HCT116 (cell line): ENCODE results near the gene RELA.

Experiments used
- CTCF ChIP-seq, 3 experiments: fragments of 200-600 bp in 1 of 3; sonication (generic) in 1 of 3; IDR thresholded peaks in 2 of 3; conservative IDR thresholded peaks in 1 of 3; 2 replicates each; pipeline ENCODE4 v1.5.1; 2012 to 2017; ENCODE audit warnings: low read depth in 2 of 3, low read length in 2 of 3, antibody characterized with exemption in 1 of 3, borderline replicate concordance in 1 of 3, control low read depth in 1 of 3, mild to moderate bottlenecking in 1 of 3, mixed read lengths in 1 of 3, mixed run types in 1 of 3, moderate library complexity in 1 of 3; ENCODE audit not compliant: insufficient read depth in 1 of 3
- EZH2 ChIP-seq: fragments of 200-600 bp; sonication (generic); IDR thresholded peaks from 2 replicates; pipeline ENCODE4 v1.6.1; 2017; ENCODE audit warnings: antibody characterized with exemption, mixed run types
- JUND ChIP-seq: IDR thresholded peaks from 2 replicates; pipeline ENCODE4 v1.6.1; 2012
- POLR2A ChIP-seq: IDR thresholded peaks from 2 replicates; pipeline ENCODE4 v1.7.0; 2011; ENCODE audit warnings: borderline replicate concordance; ENCODE audit not compliant: insufficient read depth, insufficient read length; ENCODE audit errors: extremely low read depth
- POLR2AphosphoS5 ChIP-seq: IDR thresholded peaks from 2 replicates; pipeline ENCODE4 v1.6.1; 2011; ENCODE audit warnings: mild to moderate bottlenecking, low read depth, low read length, moderate library complexity
- YY1 ChIP-seq: IDR thresholded peaks from 2 replicates; pipeline ENCODE4 v1.6.1; 2011; ENCODE audit warnings: low read length, low read depth, moderate library complexity, mild to moderate bottlenecking; ENCODE audit not compliant: insufficient replicate concordance; ENCODE audit errors: extremely low read depth
- ZNF274 ChIP-seq: fragments of 200-500 bp; sonication (Bioruptor generic); IDR thresholded peaks from 2 replicates; pipeline ENCODE4 v1.6.1; 2014; ENCODE audit warnings: mild to moderate bottlenecking, low read depth, low read length, inconsistent platforms
- TF ChIP-seq, protein P1 (sequence below): IDR thresholded peaks from 2 replicates; pipeline ENCODE4 v1.6.1; 2012
- TF ChIP-seq, protein P2 (sequence below): IDR thresholded peaks from 2 replicates; pipeline ENCODE4 v1.6.1; 2012; ENCODE audit warnings: low read depth

DNA sequence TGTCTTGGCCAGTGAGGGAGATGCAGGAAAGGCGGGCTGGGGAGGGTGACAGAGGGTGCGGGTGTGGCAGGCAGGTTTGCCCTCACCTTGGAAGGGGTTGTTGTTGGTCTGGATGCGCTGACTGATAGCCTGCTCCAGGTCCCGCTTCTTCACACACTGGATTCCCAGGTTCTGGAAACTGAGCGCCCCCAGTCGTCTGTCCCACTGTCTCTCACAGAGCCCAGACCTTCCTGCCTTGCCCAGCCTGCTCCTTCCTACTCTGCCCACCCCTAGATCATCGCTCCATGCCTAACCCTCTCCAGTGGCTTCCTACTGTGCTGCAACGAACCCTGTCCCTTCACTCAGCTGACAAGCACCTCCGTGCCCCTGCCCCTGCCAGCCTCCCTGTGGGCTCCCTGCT lies 2.7 kb downstream of the RELA start:
- TF ChIP-seq POLR2A: no peak
- TF ChIP-seq POLR2AphosphoS5: no peak
- TF ChIP-seq ZNF274: no peak
- no peak for TF ChIP-seq JUND
- no peak for TF ChIP-seq CTCF (IDR thresholded peaks at IDR 0.05 in 2 of 3, conservative IDR thresholded peaks at IDR 0.05 in 1 of 3; ENCODE audit: borderline replicate concordance in 1 of 3, insufficient read depth in 1 of 3, low read depth in 2 of 3, low read length in 2 of 3)
- TF ChIP-seq EZH2: no peak
- TF ChIP-seq, protein P1, sequence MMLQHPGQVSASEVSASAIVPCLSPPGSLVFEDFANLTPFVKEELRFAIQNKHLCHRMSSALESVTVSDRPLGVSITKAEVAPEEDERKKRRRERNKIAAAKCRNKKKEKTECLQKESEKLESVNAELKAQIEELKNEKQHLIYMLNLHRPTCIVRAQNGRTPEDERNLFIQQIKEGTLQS: no peak
- TF ChIP-seq YY1: no peak
- TF ChIP-seq, protein P2, sequence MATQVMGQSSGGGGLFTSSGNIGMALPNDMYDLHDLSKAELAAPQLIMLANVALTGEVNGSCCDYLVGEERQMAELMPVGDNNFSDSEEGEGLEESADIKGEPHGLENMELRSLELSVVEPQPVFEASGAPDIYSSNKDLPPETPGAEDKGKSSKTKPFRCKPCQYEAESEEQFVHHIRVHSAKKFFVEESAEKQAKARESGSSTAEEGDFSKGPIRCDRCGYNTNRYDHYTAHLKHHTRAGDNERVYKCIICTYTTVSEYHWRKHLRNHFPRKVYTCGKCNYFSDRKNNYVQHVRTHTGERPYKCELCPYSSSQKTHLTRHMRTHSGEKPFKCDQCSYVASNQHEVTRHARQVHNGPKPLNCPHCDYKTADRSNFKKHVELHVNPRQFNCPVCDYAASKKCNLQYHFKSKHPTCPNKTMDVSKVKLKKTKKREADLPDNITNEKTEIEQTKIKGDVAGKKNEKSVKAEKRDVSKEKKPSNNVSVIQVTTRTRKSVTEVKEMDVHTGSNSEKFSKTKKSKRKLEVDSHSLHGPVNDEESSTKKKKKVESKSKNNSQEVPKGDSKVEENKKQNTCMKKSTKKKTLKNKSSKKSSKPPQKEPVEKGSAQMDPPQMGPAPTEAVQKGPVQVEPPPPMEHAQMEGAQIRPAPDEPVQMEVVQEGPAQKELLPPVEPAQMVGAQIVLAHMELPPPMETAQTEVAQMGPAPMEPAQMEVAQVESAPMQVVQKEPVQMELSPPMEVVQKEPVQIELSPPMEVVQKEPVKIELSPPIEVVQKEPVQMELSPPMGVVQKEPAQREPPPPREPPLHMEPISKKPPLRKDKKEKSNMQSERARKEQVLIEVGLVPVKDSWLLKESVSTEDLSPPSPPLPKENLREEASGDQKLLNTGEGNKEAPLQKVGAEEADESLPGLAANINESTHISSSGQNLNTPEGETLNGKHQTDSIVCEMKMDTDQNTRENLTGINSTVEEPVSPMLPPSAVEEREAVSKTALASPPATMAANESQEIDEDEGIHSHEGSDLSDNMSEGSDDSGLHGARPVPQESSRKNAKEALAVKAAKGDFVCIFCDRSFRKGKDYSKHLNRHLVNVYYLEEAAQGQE: no peak
